Measurements from ENCODE around the gene DUSP2.

DNA sequence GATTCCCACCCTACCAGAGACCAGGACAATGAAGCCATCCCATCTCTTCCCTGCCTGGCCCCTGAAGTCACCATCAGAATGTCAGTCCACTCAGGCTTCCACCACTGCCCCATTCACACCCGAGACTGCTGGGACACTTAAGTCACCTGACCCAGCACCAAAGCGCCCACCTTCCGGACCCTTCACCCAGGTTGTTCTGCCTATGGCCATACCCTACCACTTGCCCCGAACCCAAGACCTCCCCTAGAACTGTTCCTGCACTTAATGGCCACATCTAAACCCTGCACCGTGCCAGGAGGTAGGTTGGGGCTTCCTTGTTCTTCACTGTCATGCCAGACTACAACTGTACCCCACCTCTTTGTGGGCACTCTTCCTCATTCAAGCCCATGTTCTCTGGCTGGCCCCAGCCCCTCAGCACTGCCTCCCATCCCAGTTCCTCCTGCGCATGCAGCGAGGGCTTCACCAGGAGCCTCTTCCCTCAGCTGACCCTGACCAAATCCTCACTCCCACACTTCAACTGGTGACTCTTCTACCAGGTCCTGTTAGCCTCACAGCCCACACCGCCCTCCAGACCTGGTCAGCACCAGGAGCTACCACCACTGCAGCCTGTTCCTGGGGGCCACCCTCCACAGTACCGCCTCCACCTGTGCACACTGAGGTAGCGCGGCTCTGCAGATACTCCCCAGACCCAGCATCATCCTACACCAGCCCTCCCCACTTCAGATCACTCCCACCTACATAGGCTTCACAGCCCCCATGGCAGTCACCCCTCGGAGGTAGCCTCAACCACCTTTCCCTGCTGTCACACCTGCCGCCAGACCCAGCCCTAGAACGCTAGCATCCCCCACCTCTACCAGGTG is 20.6 kb downstream of the DUSP2 start:
- TF ChIP-seq ZNF140 (CRISPR knock-in tag; IDR thresholded peaks at IDR 0.05) (no peak), ZBTB33 (CRISPR knock-in tag; IDR thresholded peaks at IDR 0.05) (no peak), HIVEP1 (CRISPR knock-in tag; IDR thresholded peaks at IDR 0.05) (no peak), SMAD4 (CRISPR knock-in tag; conservative IDR thresholded peaks at IDR 0.05) (no peak), POLR2A (conservative IDR thresholded peaks at IDR 0.05) (no peak), ZNF253 (CRISPR knock-in tag; conservative IDR thresholded peaks at IDR 0.05) (no peak), KLF16 (IDR thresholded peaks at IDR 0.05) (no peak), POLR2AphosphoS5 (IDR thresholded peaks at IDR 0.05; ENCODE audit: control insufficient read depth, insufficient read depth, low read depth, low read length) (no peak), SMC3 (conservative IDR thresholded peaks at IDR 0.05; ENCODE audit: insufficient read depth, low read depth, low read length) (no peak), EP300 (IDR thresholded peaks at IDR 0.05; ENCODE audit: low read length) (no peak), HOXB6 (CRISPR knock-in tag; IDR thresholded peaks at IDR 0.05; ENCODE audit: borderline replicate concordance) (no peak)
- TF ChIP-seq, protein P1, sequence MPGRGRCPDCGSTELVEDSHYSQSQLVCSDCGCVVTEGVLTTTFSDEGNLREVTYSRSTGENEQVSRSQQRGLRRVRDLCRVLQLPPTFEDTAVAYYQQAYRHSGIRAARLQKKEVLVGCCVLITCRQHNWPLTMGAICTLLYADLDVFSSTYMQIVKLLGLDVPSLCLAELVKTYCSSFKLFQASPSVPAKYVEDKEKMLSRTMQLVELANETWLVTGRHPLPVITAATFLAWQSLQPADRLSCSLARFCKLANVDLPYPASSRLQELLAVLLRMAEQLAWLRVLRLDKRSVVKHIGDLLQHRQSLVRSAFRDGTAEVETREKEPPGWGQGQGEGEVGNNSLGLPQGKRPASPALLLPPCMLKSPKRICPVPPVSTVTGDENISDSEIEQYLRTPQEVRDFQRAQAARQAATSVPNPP (IDR thresholded peaks at IDR 0.05; ENCODE audit: borderline replicate concordance, insufficient read depth, insufficient read length) = no peak
- TF ChIP-seq, protein P2, sequence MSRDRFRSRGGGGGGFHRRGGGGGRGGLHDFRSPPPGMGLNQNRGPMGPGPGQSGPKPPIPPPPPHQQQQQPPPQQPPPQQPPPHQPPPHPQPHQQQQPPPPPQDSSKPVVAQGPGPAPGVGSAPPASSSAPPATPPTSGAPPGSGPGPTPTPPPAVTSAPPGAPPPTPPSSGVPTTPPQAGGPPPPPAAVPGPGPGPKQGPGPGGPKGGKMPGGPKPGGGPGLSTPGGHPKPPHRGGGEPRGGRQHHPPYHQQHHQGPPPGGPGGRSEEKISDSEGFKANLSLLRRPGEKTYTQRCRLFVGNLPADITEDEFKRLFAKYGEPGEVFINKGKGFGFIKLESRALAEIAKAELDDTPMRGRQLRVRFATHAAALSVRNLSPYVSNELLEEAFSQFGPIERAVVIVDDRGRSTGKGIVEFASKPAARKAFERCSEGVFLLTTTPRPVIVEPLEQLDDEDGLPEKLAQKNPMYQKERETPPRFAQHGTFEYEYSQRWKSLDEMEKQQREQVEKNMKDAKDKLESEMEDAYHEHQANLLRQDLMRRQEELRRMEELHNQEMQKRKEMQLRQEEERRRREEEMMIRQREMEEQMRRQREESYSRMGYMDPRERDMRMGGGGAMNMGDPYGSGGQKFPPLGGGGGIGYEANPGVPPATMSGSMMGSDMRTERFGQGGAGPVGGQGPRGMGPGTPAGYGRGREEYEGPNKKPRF (IDR thresholded peaks at IDR 0.05; ENCODE audit: low read depth, low read length) = no peak

Data from K562 (cell line).